Neutrophil (primary cell): ENCODE measurements around the gene MRPL16.
A peak's percentile ranks its signal among the peaks of the same experiment; 100 is the strongest.

Experiments used
- H3K27ac ChIP-seq: fragments of 200-600 bp; sonication (generic); 2 replicates; pipeline ENCODE4 v1.5.1; 2016; ENCODE audit warnings: mild to moderate bottlenecking, moderate library complexity
- H3K27me3 ChIP-seq: fragments of 200-600 bp; sonication (generic); 2 replicates; pipeline ENCODE4 v1.6.0; 2016; ENCODE audit warnings: mild to moderate bottlenecking
- H3K36me3 ChIP-seq: fragments of 200-600 bp; sonication (generic); 2 replicates; pipeline ENCODE4 v1.5.1; 2017
- H3K4me1 ChIP-seq, 2 experiments: fragments of 200-600 bp in 1 of 2; sonication (generic) in 1 of 2; 1 replicate in 1 of 2; 2 replicates in 1 of 2; pipeline versions ENCODE4 v1.5.1 to v1.6.1; 2013 to 2016; ENCODE audit warnings: low read depth in 1 of 2, low read length in 1 of 2, mild to moderate bottlenecking in 1 of 2, moderate library complexity in 1 of 2; ENCODE audit not compliant: control insufficient read depth in 1 of 2, insufficient read depth in 1 of 2
- H3K4me3 ChIP-seq, 2 experiments: fragments of 200-600 bp in 1 of 2; sonication (generic) in 1 of 2; 1 replicate in 1 of 2; 2 replicates in 1 of 2; pipeline ENCODE4 v1.5.1; 2013 to 2016; ENCODE audit warnings: low read depth in 1 of 2, low read length in 1 of 2, mild to moderate bottlenecking in 1 of 2, moderate library complexity in 1 of 2
- H3K9me3 ChIP-seq: fragments of 200-600 bp; sonication (generic); 2 replicates; pipeline ENCODE4 v1.5.1; 2016
- CTCF ChIP-seq: fragments of 200-600 bp; sonication (generic); IDR thresholded peaks from 2 replicates; pipeline ENCODE4 v1.5.1; 2016; ENCODE audit warnings: antibody characterized with exemption

The MRPL16 gene

GRCh38 chr11:59766542-59767224 lies 43.9 kb downstream of the MRPL16 start:
- Histone ChIP-seq H3K4me1 (peaks cover 99% of the 10 kb centered on the region in 2 experiments), H3K27me3 (no peaks in the 10 kb centered on the region), H3K9me3 (no peaks in the 10 kb centered on the region), H3K4me3 (peak overlapping the region; percentile 32 to 38), H3K36me3 (peaks cover 17% of the 10 kb centered on the region), H3K27ac (peak overlapping the region; percentile 97)
- TF ChIP-seq CTCF, result no peak

- no peak for TF ChIP-seq CTCF
- Histone ChIP-seq H3K27me3 (no peaks in the 10 kb centered on the region), H3K4me3 (peak overlapping the region in 1 of 2 experiments; percentile 38), H3K36me3 (peaks cover 28% of the 10 kb centered on the region), H3K9me3 (no peaks in the 10 kb centered on the region), H3K4me1 (peaks cover 99 to 100% of the 10 kb centered on the region in 2 experiments), H3K27ac (peak overlapping the region; percentile 97)
Observed at GRCh38 chr11:59765068-59765735, 45.4 kb downstream of the MRPL16 start.

- H3K4me3 ChIP-seq, result no peak overlapping the region
- peak overlapping the region; percentile 78 for H3K27ac ChIP-seq
- TF ChIP-seq CTCF, result no peak
- peaks cover 98 to 100% of the 10 kb centered on the region in 2 experiments for H3K4me1 ChIP-seq
- peaks cover 30% of the 10 kb centered on the region for H3K36me3 ChIP-seq
- H3K9me3 ChIP-seq, result no peaks in the 10 kb centered on the region
- H3K27me3 ChIP-seq, result no peaks in the 10 kb centered on the region
Observed at GRCh38 chr11:59761993-59762392, 48.6 kb downstream of the MRPL16 start.

GRCh38 chr11:59760771-59761170 lies 49.8 kb downstream of the MRPL16 start:
- Histone ChIP-seq H3K4me1 (peaks cover 92 to 99% of the 10 kb centered on the region in 2 experiments), H3K36me3 (peaks cover 30% of the 10 kb centered on the region), H3K27me3 (no peaks in the 10 kb centered on the region), H3K4me3 (no peak overlapping the region), H3K27ac (peak overlapping the region; percentile 78), H3K9me3 (no peaks in the 10 kb centered on the region)
- TF ChIP-seq CTCF, result no peak

- Histone ChIP-seq H3K36me3 (peaks cover 30% of the 10 kb centered on the region), H3K4me1 (peaks cover 83 to 90% of the 10 kb centered on the region in 2 experiments), H3K4me3 (no peak overlapping the region), H3K9me3 (no peaks in the 10 kb centered on the region), H3K27me3 (no peaks in the 10 kb centered on the region), H3K27ac (peak overlapping the region; percentile 99)
- TF ChIP-seq CTCF, result no peak
Observed at GRCh38 chr11:59759900-59760299, 50.7 kb downstream of the MRPL16 start.
